ENCODE measurements around the gene SEPTIN11.
"Not testable (repeated sequence)": the region's sequence is repeated elsewhere in the genome, so short reads cannot be mapped to it uniquely, and the experiment has no call there.

SEPTIN11 gene

GRCh38 chr4:76963131-76963750 lies 13.7 kb downstream of the SEPTIN11 start (continued):
- TF ChIP-seq OSR2 (tag by site-specific recombination; IDR thresholded peaks at IDR 0.05) (no peak), MYNN (tag by site-specific recombination; IDR thresholded peaks at IDR 0.05; ENCODE audit: borderline replicate concordance) (no peak)

- H3K4me3 ChIP-seq (ENCODE audit: low read depth, low read length); H3K27ac ChIP-seq (ENCODE audit: extremely low read depth, low read depth, low read length); H3K4me1 ChIP-seq (ENCODE audit: control insufficient read depth, insufficient read depth, low read length); POLR2A ChIA-PET; H3K9me3 ChIP-seq (ENCODE audit: control insufficient read depth, insufficient read depth, low read depth, low read length); H3K36me3 ChIP-seq (ENCODE audit: control insufficient read depth in 2 of 2, insufficient read depth in 1 of 2, low read length in 2 of 2): not testable (repeated sequence)
- CTCF ChIA-PET, result interaction anchor here (0.6 kb wide), 1 partner anchor 96 kb away, joined by 3 read pairs; no protein-coding TSS in a partner anchor
- TF ChIP-seq, protein P1, sequence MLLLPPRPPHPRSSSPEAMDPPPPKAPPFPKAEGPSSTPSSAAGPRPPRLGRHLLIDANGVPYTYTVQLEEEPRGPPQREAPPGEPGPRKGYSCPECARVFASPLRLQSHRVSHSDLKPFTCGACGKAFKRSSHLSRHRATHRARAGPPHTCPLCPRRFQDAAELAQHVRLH (tag by site-specific recombination; IDR thresholded peaks at IDR 0.05), result peak; percentile 58; the same call in 1 of the 2 replicates
- peak; percentile 86 for TF ChIP-seq ZNF146 (tag by site-specific recombination; IDR thresholded peaks at IDR 0.05)
Observed at GRCh38 chr4:76963927-76964326, 14.4 kb downstream of the SEPTIN11 start.

GRCh38 chr4:76964769-76965168 lies 15.2 kb downstream of the SEPTIN11 start:
- ChIA-PET POLR2A (no interaction called here), CTCF (no interaction called here)
- Histone ChIP-seq H3K4me3 (ENCODE audit: low read depth, low read length) (no peak overlapping the region), H3K4me1 (ENCODE audit: control insufficient read depth, insufficient read depth, low read length) (peaks cover 16% of the 10 kb centered on the region), H3K9me3 (ENCODE audit: control insufficient read depth, insufficient read depth, low read depth, low read length) (no peaks in the 10 kb centered on the region), H3K36me3 (ENCODE audit: control insufficient read depth in 2 of 2, insufficient read depth in 1 of 2, low read length in 2 of 2) (no peaks in the 10 kb centered on the region), H3K27ac (ENCODE audit: extremely low read depth, low read depth, low read length) (no peak overlapping the region)
- TF ChIP-seq PRDM2 (tag by site-specific recombination; IDR thresholded peaks at IDR 0.05; ENCODE audit: borderline replicate concordance), result no peak
- no peak for TF ChIP-seq ZNF311 (tag by site-specific recombination; IDR thresholded peaks at IDR 0.05; ENCODE audit: borderline replicate concordance)
- TF ChIP-seq ZSCAN30 (tag by site-specific recombination; IDR thresholded peaks at IDR 0.05), result no peak
- TF ChIP-seq, protein P2, sequence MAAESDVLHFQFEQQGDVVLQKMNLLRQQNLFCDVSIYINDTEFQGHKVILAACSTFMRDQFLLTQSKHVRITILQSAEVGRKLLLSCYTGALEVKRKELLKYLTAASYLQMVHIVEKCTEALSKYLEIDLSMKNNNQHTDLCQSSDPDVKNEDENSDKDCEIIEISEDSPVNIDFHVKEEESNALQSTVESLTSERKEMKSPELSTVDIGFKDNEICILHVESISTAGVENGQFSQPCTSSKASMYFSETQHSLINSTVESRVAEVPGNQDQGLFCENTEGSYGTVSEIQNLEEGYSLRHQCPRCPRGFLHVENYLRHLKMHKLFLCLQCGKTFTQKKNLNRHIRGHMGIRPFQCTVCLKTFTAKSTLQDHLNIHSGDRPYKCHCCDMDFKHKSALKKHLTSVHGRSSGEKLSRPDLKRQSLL (tag by site-specific recombination; IDR thresholded peaks at IDR 0.05), result no peak
- TF ChIP-seq ZNF423 (tag by site-specific recombination; IDR thresholded peaks at IDR 0.05), result no peak
- no peak for TF ChIP-seq ZNF133 (tag by site-specific recombination; IDR thresholded peaks at IDR 0.05)
- no peak for TF ChIP-seq KLF9 (tag by site-specific recombination; IDR thresholded peaks at IDR 0.05; ENCODE audit: low read depth)
- TF ChIP-seq ZNF24 (tag by site-specific recombination; IDR thresholded peaks at IDR 0.05), result no peak
